Loucy (cell line): ENCODE results near the gene KYAT1.

Source experiments
- H2AFZ ChIP-seq: fragments of 200-600 bp; sonication (generic); 2 replicates; pipeline ENCODE4 v1.6.0; 2016; ENCODE audit warnings: antibody characterized with exemption, mild to moderate bottlenecking, low read length, moderate library complexity
- H3F3A ChIP-seq: fragments of 200-600 bp; 2 replicates; pipeline ENCODE4 v1.6.0; 2016; ENCODE audit warnings: antibody characterized with exemption, low read depth, mild to moderate bottlenecking
- H3K27me3 ChIP-seq: fragments of 200-600 bp; sonication (generic); 2 replicates; pipeline ENCODE4 v1.6.1; 2014; ENCODE audit warnings: low read length, mild to moderate bottlenecking; ENCODE audit not compliant: insufficient read depth, poor library complexity, severe bottlenecking
- H3K36me3 ChIP-seq: fragments of 200-600 bp; sonication (generic); 2 replicates; pipeline ENCODE4 v1.6.1; 2016; ENCODE audit warnings: low read length; ENCODE audit not compliant: insufficient read depth
- H3K4me1 ChIP-seq: fragments of 200-600 bp; sonication (generic); 2 replicates; pipeline ENCODE4 v1.5.1; 2014; ENCODE audit warnings: low read length, mild to moderate bottlenecking; ENCODE audit not compliant: insufficient read depth, poor library complexity, severe bottlenecking
- H3K4me2 ChIP-seq: fragments of 200-600 bp; sonication (generic); 2 replicates; pipeline ENCODE4 v1.6.0; 2014; ENCODE audit warnings: antibody characterized with exemption, low read length, low read depth, mild to moderate bottlenecking; ENCODE audit not compliant: poor library complexity, severe bottlenecking
- H3K4me3 ChIP-seq: fragments of 200-600 bp; sonication (generic); 2 replicates; pipeline ENCODE4 v1.5.1; 2014; ENCODE audit warnings: low read length, mild to moderate bottlenecking, mixed read lengths; ENCODE audit not compliant: poor library complexity, severe bottlenecking
- H3K79me2 ChIP-seq: fragments of 200-600 bp; sonication (generic); 2 replicates; pipeline ENCODE4 v1.6.1; 2014; ENCODE audit warnings: low read length; ENCODE audit not compliant: insufficient read depth
- H3K9ac ChIP-seq: fragments of 200-600 bp; sonication (generic); 2 replicates; pipeline ENCODE4 v1.6.0; 2014; ENCODE audit warnings: mild to moderate bottlenecking, low read depth, low read length, moderate library complexity; ENCODE audit not compliant: poor library complexity, severe bottlenecking
- H3K9me2 ChIP-seq: fragments of 200-600 bp; sonication (generic); replicated peaks from 2 replicates; pipeline ENCODE4 v1.6.1; 2016; ENCODE audit warnings: low read depth, low read length, mixed read lengths
- H3K9me3 ChIP-seq: fragments of 200-600 bp; sonication (generic); 2 replicates; pipeline ENCODE4 v1.6.1; 2014; ENCODE audit warnings: mild to moderate bottlenecking, antibody characterized with exemption, low read length, low read depth; ENCODE audit not compliant: insufficient read depth
- H4K20me1 ChIP-seq: fragments of 200-600 bp; sonication (generic); 2 replicates; pipeline ENCODE4 v1.6.0; 2014; ENCODE audit warnings: antibody characterized with exemption, low read length, mild to moderate bottlenecking; ENCODE audit not compliant: insufficient read depth, poor library complexity, severe bottlenecking
- EZH2phosphoT487 ChIP-seq: fragments of 200-600 bp; IDR thresholded peaks from 2 replicates; pipeline ENCODE4 v1.6.1; 2018; ENCODE audit warnings: antibody characterized with exemption, mild to moderate bottlenecking, moderate library complexity, borderline replicate concordance
- TF ChIP-seq, protein P1 (sequence below): fragments of 200-600 bp; sonication (generic); conservative IDR thresholded peaks from 2 replicates; pipeline ENCODE4 v1.5.1; 2014; ENCODE audit warnings: mild to moderate bottlenecking, antibody characterized with exemption, low read length

KYAT1 gene

DNA sequence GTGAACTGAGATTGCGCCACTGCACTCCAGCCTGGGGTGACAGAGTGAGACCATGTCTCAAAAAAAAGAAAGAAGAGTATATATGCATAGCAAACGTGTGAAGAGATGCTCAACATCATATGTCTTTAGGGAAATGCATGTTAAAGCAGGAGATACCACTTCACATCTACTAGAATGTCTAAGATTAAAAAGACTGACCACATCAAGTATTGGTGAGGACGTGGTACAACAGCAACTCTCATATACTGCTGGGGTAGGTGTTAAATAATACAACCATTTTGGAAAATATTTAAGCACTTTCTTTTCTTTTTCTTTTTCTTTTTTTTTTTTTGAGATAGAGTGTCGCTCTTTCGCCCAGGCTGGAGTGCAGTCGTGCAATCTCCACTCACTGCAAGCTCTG is 96.3 kb downstream of the KYAT1 start:
- Histone ChIP-seq H3K79me2 (peaks cover 18% of the 10 kb centered on the region; the same call in 1 of the 2 replicates), H3F3A (no peaks in the 10 kb centered on the region), H3K4me1 (peaks cover 6% of the 10 kb centered on the region), H3K9me3 (no peaks in the 10 kb centered on the region), H2AFZ (no peak overlapping the region), H4K20me1 (no peaks in the 10 kb centered on the region), H3K36me3 (no peaks in the 10 kb centered on the region), H3K4me3 (no peak overlapping the region), H3K9me2 (no peaks in the 10 kb centered on the region), H3K9ac (no peak overlapping the region), H3K4me2 (no peak overlapping the region), H3K27me3 (no peaks in the 10 kb centered on the region)
- TF ChIP-seq EZH2phosphoT487: no peak
- TF ChIP-seq, protein P1, sequence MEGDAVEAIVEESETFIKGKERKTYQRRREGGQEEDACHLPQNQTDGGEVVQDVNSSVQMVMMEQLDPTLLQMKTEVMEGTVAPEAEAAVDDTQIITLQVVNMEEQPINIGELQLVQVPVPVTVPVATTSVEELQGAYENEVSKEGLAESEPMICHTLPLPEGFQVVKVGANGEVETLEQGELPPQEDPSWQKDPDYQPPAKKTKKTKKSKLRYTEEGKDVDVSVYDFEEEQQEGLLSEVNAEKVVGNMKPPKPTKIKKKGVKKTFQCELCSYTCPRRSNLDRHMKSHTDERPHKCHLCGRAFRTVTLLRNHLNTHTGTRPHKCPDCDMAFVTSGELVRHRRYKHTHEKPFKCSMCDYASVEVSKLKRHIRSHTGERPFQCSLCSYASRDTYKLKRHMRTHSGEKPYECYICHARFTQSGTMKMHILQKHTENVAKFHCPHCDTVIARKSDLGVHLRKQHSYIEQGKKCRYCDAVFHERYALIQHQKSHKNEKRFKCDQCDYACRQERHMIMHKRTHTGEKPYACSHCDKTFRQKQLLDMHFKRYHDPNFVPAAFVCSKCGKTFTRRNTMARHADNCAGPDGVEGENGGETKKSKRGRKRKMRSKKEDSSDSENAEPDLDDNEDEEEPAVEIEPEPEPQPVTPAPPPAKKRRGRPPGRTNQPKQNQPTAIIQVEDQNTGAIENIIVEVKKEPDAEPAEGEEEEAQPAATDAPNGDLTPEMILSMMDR: no peak
